Activated naive CD4-positive, alpha-beta T cell (primary cell): ENCODE data around the gene GRIA3.
"Not testable (repeated sequence)": the region's sequence is repeated elsewhere in the genome, so short reads cannot be mapped to it uniquely, and the experiment has no call there.

Experiments used
- DNase-seq, 4 experiments: peaks; one replicate each; lab custom pipeline; 2025; lab: John Stamatoyannopoulos, UW

Gene GRIA3

DNA sequence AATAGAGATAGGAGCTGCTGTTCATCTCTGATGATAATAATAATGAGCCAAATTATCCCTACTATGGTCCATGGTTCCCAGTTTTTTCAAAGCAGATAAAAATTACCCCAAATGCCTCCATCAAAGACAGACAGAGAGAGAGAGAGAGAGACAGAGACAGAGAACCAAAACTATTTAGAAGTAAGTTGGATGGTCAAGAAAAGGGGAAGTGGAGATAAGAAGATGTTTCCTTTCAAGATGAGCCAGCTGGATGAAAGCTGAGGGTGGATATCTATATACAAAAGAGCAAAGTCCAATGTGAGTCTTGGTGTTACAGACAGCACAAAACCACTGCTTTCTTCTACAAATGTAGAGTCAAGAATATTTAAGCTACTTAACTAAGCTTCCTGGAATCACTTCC lies 173.9 kb downstream of the GRIA3 start:
- DNase-seq = no peak

GRCh38 chrX:123358457-123358856 lies 174.4 kb downstream of the GRIA3 start:
- DNase-seq = no peak

- no peak for DNase-seq
Measured at GRCh38 chrX:123361371-123361770, 177.3 kb downstream of the GRIA3 start.

- DNase-seq = not testable (repeated sequence)
Measured at GRCh38 chrX:123386196-123386595, 202.1 kb downstream of the GRIA3 start.

DNA sequence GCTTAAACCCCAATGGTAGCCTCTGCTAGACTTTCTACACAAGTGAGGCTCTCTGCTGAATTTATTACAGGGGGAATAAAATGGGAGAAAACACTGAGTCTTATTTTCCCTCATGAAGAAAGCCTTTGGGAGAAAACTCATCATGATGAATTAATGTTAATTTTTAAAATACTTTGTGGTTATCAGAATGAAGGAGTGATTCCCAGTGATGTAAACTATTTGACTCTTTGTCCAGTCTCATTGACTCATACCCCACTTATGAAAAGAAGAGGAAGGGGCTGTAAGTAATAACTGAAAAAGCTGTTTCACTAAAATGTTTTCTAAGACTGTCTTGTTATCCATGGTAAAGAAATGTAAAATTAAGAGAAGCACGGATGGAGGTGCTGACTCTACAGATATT lies 208.8 kb downstream of the GRIA3 start:
- no peak for DNase-seq

GRCh38 chrX:123399709-123400108 lies 215.6 kb downstream of the GRIA3 start:
- no peak for DNase-seq

DNA sequence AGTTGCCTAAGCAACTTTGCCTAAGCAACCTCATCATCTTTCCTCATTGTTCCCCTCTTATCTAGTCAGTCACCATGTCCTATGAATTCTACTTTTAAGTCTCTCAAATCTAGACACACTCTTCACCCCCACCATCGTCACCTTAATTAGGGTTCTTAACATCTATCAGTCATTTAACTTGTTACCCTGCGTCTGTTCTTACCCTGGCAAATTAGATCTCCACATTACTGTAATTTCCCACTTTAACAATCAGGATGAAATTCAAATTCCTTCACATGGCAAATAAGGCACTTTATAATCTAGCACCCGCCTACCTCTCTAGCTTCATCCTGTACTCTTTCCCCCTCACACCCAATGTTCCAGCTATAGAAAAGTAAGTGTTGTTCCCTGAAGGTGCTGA lies 221.2 kb downstream of the GRIA3 start:
- no peak for DNase-seq

GRCh38 chrX:123408821-123409737 lies 225.0 kb downstream of the GRIA3 start:
- DNase-seq = no peak

GRCh38 chrX:123422875-123423274 lies 238.8 kb downstream of the GRIA3 start:
- no peak for DNase-seq

DNA sequence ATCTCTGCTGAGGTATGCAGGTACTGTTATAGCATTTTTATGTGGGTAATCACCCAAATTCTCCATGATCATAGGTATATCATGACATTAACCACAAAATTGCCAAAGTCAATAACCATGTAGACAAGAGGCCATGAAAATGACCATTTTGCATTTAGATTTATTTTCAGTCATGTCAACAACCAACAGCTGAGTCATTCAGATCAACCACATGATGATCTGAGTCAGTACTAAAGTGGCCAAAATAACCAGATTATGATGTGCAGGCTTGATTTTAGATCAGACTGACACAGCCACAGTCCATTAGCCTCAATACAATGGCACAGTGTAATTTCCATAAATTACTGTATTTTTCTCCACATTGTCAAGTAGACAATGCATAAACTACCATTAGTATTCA lies 240.5 kb downstream of the GRIA3 start:
- DNase-seq = no peak

DNA sequence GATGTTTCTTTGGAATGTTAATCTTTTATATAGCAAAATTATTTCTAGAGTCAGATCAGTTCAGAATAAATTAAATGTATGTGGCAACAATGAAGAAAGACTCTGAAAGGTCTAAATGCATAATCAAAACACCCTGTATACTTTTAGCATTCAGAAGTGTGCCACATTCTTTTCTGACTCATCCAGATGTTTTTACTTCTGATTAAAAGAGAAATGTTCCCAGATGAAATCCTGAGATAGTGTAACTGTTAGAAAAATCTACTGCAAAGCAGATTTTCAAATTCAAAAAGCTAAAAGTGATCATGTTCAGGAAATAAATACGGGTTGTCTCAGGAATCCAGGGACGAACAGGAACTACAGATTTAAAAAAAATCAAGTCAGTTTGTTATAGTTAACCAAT lies 241.4 kb downstream of the GRIA3 start:
- DNase-seq = no peak

DNA sequence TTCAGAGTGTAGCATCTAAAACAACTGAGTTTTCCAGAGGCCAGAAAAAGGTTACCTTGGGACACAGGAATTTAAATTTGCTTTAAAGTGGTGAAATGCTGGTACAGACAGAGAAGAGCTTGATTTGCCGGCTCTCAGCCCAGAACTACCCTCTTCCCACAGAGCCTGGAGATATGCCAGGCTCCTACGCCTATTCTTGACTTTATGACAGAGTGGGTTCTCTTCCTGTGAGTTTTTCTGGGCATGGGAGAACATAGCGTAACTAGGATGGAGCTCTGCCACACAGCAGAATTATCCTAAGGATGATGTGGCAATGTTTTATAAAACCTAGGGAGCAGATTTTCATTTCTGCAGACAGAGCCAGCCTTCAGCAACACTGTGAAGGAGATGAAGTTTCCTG lies 241.8 kb downstream of the GRIA3 start:
- no peak for DNase-seq

DNA sequence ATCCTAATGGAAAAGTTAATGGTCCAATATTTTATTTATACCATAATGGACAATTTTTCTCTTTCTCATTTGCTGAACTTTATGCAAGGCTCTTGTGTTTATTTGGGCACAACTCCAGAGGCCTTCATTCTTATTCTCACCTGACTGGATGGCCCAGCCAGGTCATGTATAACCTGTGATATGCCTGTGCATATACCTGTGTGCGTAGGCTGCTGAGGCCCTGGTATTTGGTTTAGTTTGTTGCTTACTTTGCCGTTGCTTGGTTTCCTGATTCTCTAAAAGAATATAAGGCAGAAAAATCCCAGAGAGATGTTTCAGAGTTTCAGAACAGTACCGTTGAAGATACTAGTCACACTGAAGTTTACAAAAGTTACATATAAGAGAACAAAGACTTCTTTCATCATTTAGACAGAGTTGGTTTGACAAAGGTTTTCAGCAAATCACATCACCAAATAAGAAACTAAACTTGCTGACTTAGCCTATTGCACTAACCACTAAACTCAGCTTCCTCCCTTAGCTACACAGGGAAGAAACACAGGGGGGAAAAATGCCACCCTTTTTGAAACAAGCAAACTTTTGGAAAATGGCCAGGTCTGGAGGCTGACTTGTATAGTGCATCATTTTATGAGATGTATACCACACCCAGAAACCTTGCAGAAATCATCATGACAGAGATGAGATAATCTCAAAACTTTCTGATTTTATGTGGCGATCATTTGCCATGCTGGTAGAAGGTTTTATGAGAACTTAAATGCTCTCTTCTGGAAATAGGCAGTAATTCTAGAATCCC lies 248.5 kb downstream of the GRIA3 start:
- DNase-seq = no peak

DNA sequence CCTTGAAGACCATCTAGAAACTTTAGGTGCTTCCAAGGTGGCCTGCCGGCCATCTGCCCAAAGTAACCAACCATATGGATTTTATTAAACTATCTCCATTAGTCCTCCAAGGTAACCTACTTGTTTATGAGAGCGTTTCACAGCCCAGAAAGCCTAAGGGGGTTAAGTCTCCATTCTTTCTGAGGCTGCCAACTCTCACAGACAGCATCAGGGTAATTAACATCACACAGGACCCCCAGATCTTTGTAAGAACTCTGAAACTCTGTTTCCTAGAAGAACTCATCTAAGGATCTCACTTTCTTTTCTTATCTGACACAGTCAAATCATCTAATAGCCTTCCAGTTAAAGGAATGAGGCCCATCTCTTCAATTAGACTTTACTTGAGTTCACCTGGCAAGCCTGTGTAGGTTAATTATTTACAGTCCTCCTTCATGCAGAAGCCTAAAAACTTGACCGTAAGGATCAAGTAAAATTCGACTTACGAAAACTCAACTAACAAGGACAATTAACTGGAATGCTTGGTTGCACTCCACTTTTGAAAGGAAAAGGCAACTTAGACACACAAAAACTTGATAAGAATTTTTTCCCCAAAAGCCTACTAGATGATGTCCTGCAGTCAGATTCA lies 252.5 kb downstream of the GRIA3 start:
- DNase-seq = no peak

- not testable (repeated sequence) for DNase-seq
Measured at GRCh38 chrX:123439926-123440325, 255.8 kb downstream of the GRIA3 start.

DNA sequence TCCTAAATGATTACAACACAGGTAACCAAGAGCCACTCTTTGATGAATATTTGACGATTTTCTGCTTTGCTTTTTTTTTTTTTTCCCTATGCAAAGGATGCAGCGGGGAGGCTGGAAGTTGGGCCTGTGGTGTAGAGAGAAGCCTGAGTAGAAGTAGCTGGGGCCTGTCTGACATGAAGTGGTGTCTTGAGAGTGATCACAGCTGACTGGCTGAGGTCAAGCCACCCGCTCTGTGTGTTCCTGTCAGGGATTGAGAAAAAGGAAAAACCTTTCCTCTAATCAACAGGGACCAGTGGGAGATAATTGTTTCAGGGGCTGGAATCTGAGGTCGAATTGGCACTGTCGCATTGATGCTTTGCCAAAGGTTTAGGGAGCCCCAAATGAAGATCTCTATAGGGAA lies 258.7 kb downstream of the GRIA3 start:
- no peak for DNase-seq

DNA sequence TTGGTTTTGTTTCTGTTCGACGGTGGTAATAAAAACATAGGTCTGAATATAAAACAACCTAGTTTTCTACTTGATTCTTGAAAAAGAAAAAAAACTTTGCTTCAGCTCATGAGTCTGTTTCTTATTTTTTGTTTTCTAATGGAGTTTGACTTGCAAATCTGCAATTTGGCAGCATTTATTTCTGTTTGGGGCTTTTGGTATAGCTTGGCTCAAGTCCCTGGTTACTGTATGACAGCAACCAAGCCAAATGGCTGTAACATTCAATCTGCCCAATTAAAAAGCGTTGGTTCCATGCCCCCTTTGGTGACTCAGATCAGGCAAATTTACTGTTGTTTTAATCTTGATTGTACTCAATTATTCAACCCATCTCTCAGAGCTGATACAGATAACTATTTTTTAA lies 263.4 kb downstream of the GRIA3 start:
- DNase-seq = no peak

- DNase-seq = no peak
Measured at GRCh38 chrX:123449335-123449734, 265.3 kb downstream of the GRIA3 start.

DNA sequence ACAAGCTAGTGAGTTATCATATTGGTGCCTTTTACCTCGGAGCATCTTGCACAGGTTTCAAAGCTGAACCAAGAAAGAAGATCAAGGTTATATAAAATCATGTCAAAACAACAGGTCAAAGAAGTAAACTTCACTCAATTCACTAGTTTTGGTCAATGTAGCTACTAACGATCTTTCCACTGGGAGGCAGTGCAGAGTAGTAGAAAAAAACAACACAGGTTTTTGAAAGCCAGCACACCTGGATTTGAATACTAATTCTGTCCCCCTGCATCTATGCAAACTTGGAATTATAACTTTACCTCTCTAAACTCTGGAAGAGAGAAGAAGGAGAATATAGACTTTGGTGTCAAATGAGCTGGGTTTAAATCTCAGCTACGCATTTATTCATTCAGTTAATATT lies 266.1 kb downstream of the GRIA3 start:
- DNase-seq = no peak

DNA sequence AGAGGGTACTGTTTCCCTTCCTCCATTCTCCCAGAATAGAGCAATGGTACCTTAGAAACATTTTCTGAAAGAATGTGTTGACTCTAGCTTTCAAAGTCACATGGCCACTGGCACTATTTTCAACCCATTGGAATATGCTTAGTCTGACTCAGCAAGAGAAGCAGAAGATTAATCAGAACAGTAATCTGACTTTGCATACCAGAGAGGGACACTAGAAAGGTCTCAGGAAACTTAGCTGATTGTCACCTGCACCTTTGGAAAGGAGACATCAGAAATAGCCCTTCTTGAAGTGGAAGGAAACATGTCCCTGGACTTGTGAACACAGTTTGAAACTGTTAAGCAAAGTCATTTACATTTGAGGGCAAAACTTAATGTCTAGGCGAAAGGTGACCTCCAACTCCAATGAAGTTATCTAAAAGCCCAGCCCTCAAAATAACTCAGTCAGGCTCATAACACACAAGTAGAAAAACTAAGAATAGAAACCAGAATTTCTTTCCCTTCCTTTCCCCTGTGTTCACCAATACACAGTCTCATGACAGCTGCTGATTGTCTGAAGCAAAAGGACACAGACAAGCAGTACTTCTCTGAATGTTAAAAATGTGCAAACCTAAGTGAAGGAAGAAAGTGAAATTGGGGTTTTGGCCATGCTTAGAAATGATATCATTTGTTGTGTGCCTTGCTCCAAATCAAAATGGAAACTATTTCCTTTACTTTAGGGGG lies 270.8 kb downstream of the GRIA3 start:
- no peak for DNase-seq

GRCh38 chrX:123455693-123456092 lies 271.6 kb downstream of the GRIA3 start:
- no peak for DNase-seq

GRCh38 chrX:123464709-123465108 lies 280.6 kb downstream of the GRIA3 start:
- DNase-seq = no peak
